ENCODE measurements around the gene VPS37B. TPM values are rescaled to one million over a fixed set of nuclear protein-coding genes. Genes with fewer than 3 reads are reported as not detected.

The VPS37B gene
- total and polyA plus RNA-seq, 2 donors (not counting 1 experiment from before 2014, with no cell fraction given) = 66.7 to 88.1 TPM

DNA sequence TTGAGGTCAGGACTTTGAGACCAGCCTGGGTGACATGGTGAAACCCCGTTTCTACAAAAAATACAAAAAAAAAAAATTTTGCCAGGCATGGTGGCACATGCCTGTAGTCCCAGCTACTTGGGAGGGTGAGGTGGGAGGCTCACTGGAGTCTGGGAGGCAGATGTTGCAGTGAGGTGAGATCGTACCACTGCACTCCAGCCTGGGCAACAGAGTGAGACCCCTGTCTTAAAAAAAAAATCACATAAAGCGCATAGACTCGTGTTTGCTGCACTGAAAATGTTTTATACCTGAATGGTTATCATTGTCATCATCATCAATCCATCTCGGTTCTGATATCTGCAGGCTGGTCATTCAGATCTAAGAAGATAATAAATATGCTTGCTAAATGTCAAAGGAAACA, 24.8 kb upstream of the VPS37B start:
- ChIA-PET CTCF (no interaction called here), POLR2A (interaction anchor here (0.7 kb wide), 1 partner anchor 181 kb away, joined by 6 read pairs; no protein-coding TSS in a partner anchor)
- Mint-ChIP-seq H3K4me1 (peaks cover 12% of the 10 kb centered on the region), H3K9me3 (ENCODE audit: insufficient read depth) (no peaks in the 10 kb centered on the region), H3K4me3 (no peak overlapping the region), H3K27ac (no peak overlapping the region), H3K27me3 (no peaks in the 10 kb centered on the region)
- H2AFZ ChIP-seq (ENCODE audit: insufficient read depth, low read depth, low read length, poor library complexity, severe bottlenecking) = no peak overlapping the region
- DNase-seq (no peak), ATAC-seq (ENCODE audit: low read depth) (no peak)
- peaks cover 1 to 15% of the 10 kb centered on the region in 2 donors for H3K4me1 ChIP-seq (ENCODE audit: control insufficient read depth in 2 of 2, insufficient read depth in 2 of 2, low read length in 2 of 2)
- no peaks in the 10 kb centered on the region for H3K27me3 ChIP-seq (replicated peaks in 1 of 4; ENCODE audit: control extremely low read depth in 1 of 4, control insufficient read depth in 3 of 4, insufficient read depth in 4 of 4, low read length in 3 of 4)
- H3K36me3 ChIP-seq (replicated peaks in 1 of 2; ENCODE audit: control extremely low read depth in 1 of 2, control insufficient read depth in 1 of 2, extremely low read depth in 1 of 2, insufficient read depth in 2 of 2, low read length in 1 of 2) = no peaks in the 10 kb centered on the region
- no peak overlapping the region for H3K4me2 ChIP-seq (replicated peaks; ENCODE audit: low read depth, low read length, poor library complexity, severe bottlenecking)
- H3K4me3 ChIP-seq (ENCODE audit: control extremely low read depth in 1 of 5, extremely low read depth in 1 of 5, insufficient read depth in 1 of 5, low read depth in 2 of 5, low read length in 4 of 5) = no peak overlapping the region
- no peak overlapping the region for H3K9ac ChIP-seq (ENCODE audit: low read length)
- no peaks in the 10 kb centered on the region for H3K9me3 ChIP-seq (ENCODE audit: control extremely low read depth in 1 of 3, control insufficient read depth in 2 of 3, insufficient read depth in 1 of 3, low read length in 2 of 3)
- intact Hi-C loops (cut with micrococcal nuclease) = loop anchor here (5.0 kb wide), 1 partner anchor 33 kb away; no protein-coding TSS in a partner anchor
- H3K79me2 ChIP-seq (ENCODE audit: control insufficient read depth, insufficient read depth, low read length) = no peaks in the 10 kb centered on the region
- WGBS (ENCODE audit: insufficient coverage) = no CpG with 5 or more reads among the region's 5 CpGs
- no peaks in the 10 kb centered on the region for H4K20me1 ChIP-seq (ENCODE audit: control insufficient read depth, insufficient read depth, low read length, poor library complexity, severe bottlenecking)
- TF ChIP-seq, protein P1, sequence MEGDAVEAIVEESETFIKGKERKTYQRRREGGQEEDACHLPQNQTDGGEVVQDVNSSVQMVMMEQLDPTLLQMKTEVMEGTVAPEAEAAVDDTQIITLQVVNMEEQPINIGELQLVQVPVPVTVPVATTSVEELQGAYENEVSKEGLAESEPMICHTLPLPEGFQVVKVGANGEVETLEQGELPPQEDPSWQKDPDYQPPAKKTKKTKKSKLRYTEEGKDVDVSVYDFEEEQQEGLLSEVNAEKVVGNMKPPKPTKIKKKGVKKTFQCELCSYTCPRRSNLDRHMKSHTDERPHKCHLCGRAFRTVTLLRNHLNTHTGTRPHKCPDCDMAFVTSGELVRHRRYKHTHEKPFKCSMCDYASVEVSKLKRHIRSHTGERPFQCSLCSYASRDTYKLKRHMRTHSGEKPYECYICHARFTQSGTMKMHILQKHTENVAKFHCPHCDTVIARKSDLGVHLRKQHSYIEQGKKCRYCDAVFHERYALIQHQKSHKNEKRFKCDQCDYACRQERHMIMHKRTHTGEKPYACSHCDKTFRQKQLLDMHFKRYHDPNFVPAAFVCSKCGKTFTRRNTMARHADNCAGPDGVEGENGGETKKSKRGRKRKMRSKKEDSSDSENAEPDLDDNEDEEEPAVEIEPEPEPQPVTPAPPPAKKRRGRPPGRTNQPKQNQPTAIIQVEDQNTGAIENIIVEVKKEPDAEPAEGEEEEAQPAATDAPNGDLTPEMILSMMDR (IDR thresholded peaks at IDR 0.05) = no peak
- TF ChIP-seq EZH2 (IDR thresholded peaks at IDR 0.05; ENCODE audit: borderline replicate concordance, insufficient read depth, low read depth, low read length, poor library complexity, severe bottlenecking) = no peak
- no peak overlapping the region for H3K27ac ChIP-seq (ENCODE audit: low read length in 2 of 2)

DNA sequence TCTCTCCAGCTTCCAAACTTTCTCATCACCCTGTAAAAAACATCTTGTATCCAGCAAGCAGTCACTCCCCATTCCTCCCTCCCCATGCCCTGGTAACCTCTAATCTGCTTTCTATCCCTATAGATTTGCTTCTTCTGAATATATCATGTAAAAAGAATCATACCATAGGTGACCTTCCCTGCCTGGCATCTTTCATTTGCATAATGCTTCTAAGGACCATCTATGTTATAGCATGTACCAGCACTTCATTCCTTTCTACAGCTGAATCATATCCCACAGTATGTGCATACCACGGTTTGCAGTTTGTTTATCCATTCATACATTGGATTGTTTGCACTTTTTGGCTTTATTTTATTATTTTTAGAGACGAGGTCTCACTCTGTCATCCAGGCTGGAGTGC, 22.9 kb upstream of the VPS37B start:
- ATAC-seq (ENCODE audit: low read depth) (no peak), DNase-seq (no peak)
- H4K20me1 ChIP-seq (ENCODE audit: control insufficient read depth, insufficient read depth, low read length, poor library complexity, severe bottlenecking) = no peaks in the 10 kb centered on the region
- H3K79me2 ChIP-seq (ENCODE audit: control insufficient read depth, insufficient read depth, low read length) = no peaks in the 10 kb centered on the region
- ChIA-PET CTCF (interaction anchor here (1.0 kb wide), 1 partner anchor 125 kb away, joined by 3 read pairs; no protein-coding TSS in a partner anchor), POLR2A (interaction anchor here (0.6 kb wide), 1 partner anchor 11 kb away, joined by 3 read pairs; no protein-coding TSS in a partner anchor)
- WGBS (ENCODE audit: insufficient coverage) = 100% methylated on average over 1 of the region's 2 CpGs
- peaks cover 0 to 7% of the 10 kb centered on the region in 2 donors for H3K4me1 ChIP-seq (ENCODE audit: control insufficient read depth in 2 of 2, insufficient read depth in 2 of 2, low read length in 2 of 2)
- no peaks in the 10 kb centered on the region for H3K9me3 Mint-ChIP-seq (ENCODE audit: insufficient read depth)
- H3K9me3 ChIP-seq (ENCODE audit: control extremely low read depth in 1 of 3, control insufficient read depth in 2 of 3, insufficient read depth in 1 of 3, low read length in 2 of 3) = no peaks in the 10 kb centered on the region
- peaks cover 6% of the 10 kb centered on the region for H3K4me1 Mint-ChIP-seq
- H3K4me3 Mint-ChIP-seq = no peak overlapping the region
- no peaks in the 10 kb centered on the region for H3K27me3 Mint-ChIP-seq
- H3K27me3 ChIP-seq (replicated peaks in 1 of 4; ENCODE audit: control extremely low read depth in 1 of 4, control insufficient read depth in 3 of 4, insufficient read depth in 4 of 4, low read length in 3 of 4) = no peaks in the 10 kb centered on the region
- no peak overlapping the region for H3K27ac ChIP-seq (ENCODE audit: low read length in 2 of 2)
- H2AFZ ChIP-seq (ENCODE audit: insufficient read depth, low read depth, low read length, poor library complexity, severe bottlenecking) = no peak overlapping the region
- H3K4me3 ChIP-seq (ENCODE audit: control extremely low read depth in 1 of 5, extremely low read depth in 1 of 5, insufficient read depth in 1 of 5, low read depth in 2 of 5, low read length in 4 of 5) = no peak overlapping the region
- no peak overlapping the region for H3K4me2 ChIP-seq (replicated peaks; ENCODE audit: low read depth, low read length, poor library complexity, severe bottlenecking)
- intact Hi-C loops (cut with micrococcal nuclease) = no loop called here
- H3K9ac ChIP-seq (ENCODE audit: low read length) = no peak overlapping the region
- H3K27ac Mint-ChIP-seq = no peak overlapping the region
- TF ChIP-seq EZH2 (IDR thresholded peaks at IDR 0.05; ENCODE audit: borderline replicate concordance, insufficient read depth, low read depth, low read length, poor library complexity, severe bottlenecking) = no peak
- TF ChIP-seq, protein P1 (IDR thresholded peaks at IDR 0.05) = no peak
- H3K36me3 ChIP-seq (replicated peaks in 1 of 2; ENCODE audit: control extremely low read depth in 1 of 2, control insufficient read depth in 1 of 2, extremely low read depth in 1 of 2, insufficient read depth in 2 of 2, low read length in 1 of 2) = no peaks in the 10 kb centered on the region

All from B cell (primary cell).